Neural cell (in vitro differentiated cells): ENCODE measurements around the gene POMGNT2. TPM values are rescaled to one million over a fixed set of nuclear protein-coding genes. Genes with fewer than 3 reads are reported as not detected.

ENCODE experiments used
- H2AFZ ChIP-seq: fragments of 200-600, 300-800 bp; sonication (generic), shearing (Covaris generic); 2 replicates; pipeline ENCODE4 v1.6.0; 2014; ENCODE audit warnings: low read depth, mild to moderate bottlenecking, antibody characterized with exemption, low read length, moderate library complexity
- H3F3A ChIP-seq: fragments of 200-600 bp; shearing (Covaris generic); 2 replicates; pipeline ENCODE4 v1.6.1; 2016; ENCODE audit warnings: mild to moderate bottlenecking, moderate library complexity, mixed read lengths, antibody characterized with exemption, low read length; ENCODE audit not compliant: insufficient read depth, poor library complexity, severe bottlenecking
- H3K27ac ChIP-seq: fragments of 200-600, 300-800 bp; sonication (generic), shearing (Covaris generic); 2 replicates; pipeline ENCODE4 v1.5.1; 2014; ENCODE audit warnings: mild to moderate bottlenecking, low read length, moderate library complexity
- H3K27me3 ChIP-seq: fragments of 300-800, 200-600 bp; sonication (generic), shearing (Covaris generic); 2 replicates; pipeline ENCODE4 v1.6.0; 2014; ENCODE audit warnings: mild to moderate bottlenecking, low read depth, low read length, moderate library complexity; ENCODE audit not compliant: insufficient read depth
- H3K36me3 ChIP-seq: fragments of 300-800, 200-600 bp; sonication (generic), shearing (Covaris generic); 2 replicates; pipeline ENCODE4 v1.5.1; 2014; ENCODE audit warnings: mild to moderate bottlenecking, antibody characterized with exemption, low read length, moderate library complexity; ENCODE audit not compliant: insufficient read depth
- H3K4me2 ChIP-seq: fragments of 300-800, 200-600 bp; sonication (generic), shearing (Covaris generic); 2 replicates; pipeline ENCODE4 v1.6.0; 2014; ENCODE audit warnings: mild to moderate bottlenecking, low read length
- H3K4me3 ChIP-seq: fragments of 300-800, 200-600 bp; sonication (generic), shearing (Covaris generic); 2 replicates; pipeline ENCODE4 v1.5.1; 2014; ENCODE audit warnings: mild to moderate bottlenecking, low read length, moderate library complexity
- H3K79me2 ChIP-seq: fragments of 200-600 bp; shearing (Covaris generic); replicated peaks from 2 replicates; pipeline ENCODE4 v1.6.0; 2014; ENCODE audit warnings: mild to moderate bottlenecking, low read length, moderate library complexity; ENCODE audit not compliant: insufficient read depth
- H3K9ac ChIP-seq: fragments of 300-800, 200-600 bp; sonication (generic), shearing (Covaris generic); 2 replicates; pipeline ENCODE4 v1.6.1; 2016; ENCODE audit warnings: mild to moderate bottlenecking, low read length, mixed read lengths
- H3K9me2 ChIP-seq: fragments of 200-600 bp; shearing (Covaris generic); 2 replicates; pipeline ENCODE4 v1.6.1; 2016; ENCODE audit warnings: mild to moderate bottlenecking, low read length, mixed read lengths; ENCODE audit not compliant: insufficient read depth
- H3K9me3 ChIP-seq: fragments of 200-600, 300-800 bp; sonication (generic), shearing (Covaris generic); 2 replicates; pipeline ENCODE4 v1.6.1; 2016; ENCODE audit warnings: mild to moderate bottlenecking, mixed run types, low read length, moderate library complexity, mixed read lengths
- H4K20me1 ChIP-seq: fragments of 200-600 bp; shearing (Covaris generic); 2 replicates; pipeline ENCODE4 v1.6.1; 2016; ENCODE audit warnings: mild to moderate bottlenecking, mixed run types; ENCODE audit not compliant: insufficient read depth
- CTCF ChIP-seq: fragments of 450-650 bp; IDR thresholded peaks from 2 replicates; pipeline ENCODE4 v1.5.1; 2014; ENCODE audit warnings: antibody characterized with exemption, mild to moderate bottlenecking, moderate library complexity; ENCODE audit not compliant: poor library complexity, severe bottlenecking
- EP300 ChIP-seq: fragments of 450-650 bp; conservative IDR thresholded peaks from 2 replicates; pipeline ENCODE4 v1.6.1; 2014; ENCODE audit warnings: antibody characterized with exemption, mild to moderate bottlenecking, moderate library complexity; ENCODE audit not compliant: poor library complexity, severe bottlenecking
- EZH2 ChIP-seq: fragments of 200-600, 300-800 bp; shearing (Covaris generic), sonication (generic); IDR thresholded peaks from 2 replicates; pipeline ENCODE4 v1.6.1; 2014; ENCODE audit warnings: antibody characterized with exemption, low read length, borderline replicate concordance, mild to moderate bottlenecking; ENCODE audit not compliant: insufficient read depth, poor library complexity, severe bottlenecking
- MXI1 ChIP-seq: fragments of 450-650 bp; conservative IDR thresholded peaks from 2 replicates; pipeline ENCODE4 v1.6.1; 2014; ENCODE audit warnings: antibody characterized with exemption, mild to moderate bottlenecking; ENCODE audit not compliant: poor library complexity, severe bottlenecking
- POLR2AphosphoS5 ChIP-seq: IDR thresholded peaks from 2 replicates; pipeline ENCODE4 v1.6.1; 2012
- RAD21 ChIP-seq: fragments of 450-650 bp; conservative IDR thresholded peaks from 2 replicates; pipeline ENCODE4 v1.6.1; 2014; ENCODE audit warnings: antibody characterized with exemption, mild to moderate bottlenecking, moderate library complexity
- REST ChIP-seq: IDR thresholded peaks from 2 replicates; pipeline ENCODE4 v1.6.1; 2012; ENCODE audit warnings: borderline replicate concordance
- SMC3 ChIP-seq: fragments of 450-650 bp; conservative IDR thresholded peaks from 2 replicates; pipeline ENCODE4 v1.6.1; 2014; ENCODE audit warnings: antibody characterized with exemption, mild to moderate bottlenecking, moderate library complexity; ENCODE audit not compliant: poor library complexity
- TAF1 ChIP-seq: IDR thresholded peaks from 2 replicates; pipeline ENCODE4 v1.6.1; 2012; ENCODE audit warnings: low read depth
- polyA plus RNA-seq: library from polyadenylated mRNA; depleted of rRNA; stranded (reverse); fragments of >200 nt; gene quantifications from 2 replicates; pipeline ENCODE4 v1.2.3, GENCODE V29; 2014

POMGNT2 gene
- polyA plus RNA-seq, 1 donor from 2014 or later: 25.7 TPM

GRCh38 chr3:43090238-43090637, 15.6 kb downstream of the POMGNT2 start:
- H3K9ac ChIP-seq: no peak overlapping the region
- no peaks in the 10 kb centered on the region for H3K9me3 ChIP-seq
- no peaks in the 10 kb centered on the region for H3K79me2 ChIP-seq
- H2AFZ ChIP-seq: no peak overlapping the region
- TF ChIP-seq EP300: no peak
- TF ChIP-seq EZH2: no peak
- no peak for TF ChIP-seq RAD21
- no peak for TF ChIP-seq POLR2AphosphoS5
- no peak for TF ChIP-seq CTCF
- no peak for TF ChIP-seq MXI1
- TF ChIP-seq SMC3: no peak
- no peak for TF ChIP-seq TAF1
- TF ChIP-seq REST: no peak
- H3K27ac ChIP-seq: no peak overlapping the region
- no peaks in the 10 kb centered on the region for H3K27me3 ChIP-seq
- no peaks in the 10 kb centered on the region for H3K36me3 ChIP-seq
- H3K4me3 ChIP-seq: no peak overlapping the region
- H3K9me2 ChIP-seq: no peaks in the 10 kb centered on the region
- no peaks in the 10 kb centered on the region for H3F3A ChIP-seq
- no peak overlapping the region for H3K4me2 ChIP-seq
- no peaks in the 10 kb centered on the region for H4K20me1 ChIP-seq

- Histone ChIP-seq H3K9ac (no peak overlapping the region), H2AFZ (no peak overlapping the region), H3K9me2 (no peaks in the 10 kb centered on the region), H3K79me2 (no peaks in the 10 kb centered on the region), H3F3A (no peaks in the 10 kb centered on the region), H4K20me1 (no peaks in the 10 kb centered on the region), H3K9me3 (no peaks in the 10 kb centered on the region), H3K4me2 (no peak overlapping the region), H3K36me3 (no peaks in the 10 kb centered on the region), H3K27me3 (no peaks in the 10 kb centered on the region), H3K4me3 (no peak overlapping the region), H3K27ac (no peak overlapping the region)
- TF ChIP-seq RAD21 (no peak), POLR2AphosphoS5 (no peak), TAF1 (no peak), REST (no peak), EP300 (no peak), MXI1 (no peak), CTCF (no peak), SMC3 (no peak), EZH2 (no peak)
These were observed 16.8 kb downstream of the POMGNT2 start for GRCh38 chr3:43089081-43089480.
